RWPE2 (cell line): Measurements from ENCODE around the gene DSCAML1.

Experiments
- ATAC-seq: fragments of 200-7000 bp; cut with Tn5 transposase; 3 replicates; pipeline ENCODE4 v1.9.1; 2021; ENCODE audit warnings: low read depth
- DNase-seq: peaks from one replicate; pipeline ENCODE4 v3.0.0-alpha.2; 2020; ENCODE audit warnings: low spot score
- H3K27ac ChIP-seq: fragments of 450-650 bp; 2 replicates; pipeline ENCODE4 v1.5.1; 2017; ENCODE audit warnings: mild to moderate bottlenecking; ENCODE audit not compliant: poor library complexity, severe bottlenecking
- H3K27me3 ChIP-seq: fragments of 250-450 bp; sonication (Bioruptor Pico); 2 replicates; pipeline ENCODE4 v1.5.1; 2021; ENCODE audit warnings: mild to moderate bottlenecking, moderate library complexity; ENCODE audit not compliant: insufficient read depth, poor library complexity, severe bottlenecking
- H3K36me3 ChIP-seq: fragments of 250-450 bp; sonication (Bioruptor Pico); 2 replicates; pipeline ENCODE4 v1.5.1; 2020; ENCODE audit warnings: low read depth, mild to moderate bottlenecking, moderate library complexity
- H3K4me1 ChIP-seq: fragments of 250-450 bp; sonication (Bioruptor Pico); 2 replicates; pipeline ENCODE4 v1.5.1; 2021; ENCODE audit warnings: mild to moderate bottlenecking, moderate library complexity; ENCODE audit not compliant: insufficient read depth, poor library complexity, severe bottlenecking
- H3K4me3 ChIP-seq: fragments of 250-450 bp; sonication (Bioruptor Pico); 2 replicates; pipeline ENCODE4 v1.5.1; 2021; ENCODE audit warnings: mild to moderate bottlenecking, moderate library complexity; ENCODE audit not compliant: severe bottlenecking
- H3K9me3 ChIP-seq: fragments of 250-450 bp; sonication (Bioruptor Pico); 2 replicates; pipeline ENCODE4 v1.5.1; 2021; ENCODE audit warnings: mild to moderate bottlenecking, moderate library complexity; ENCODE audit not compliant: severe bottlenecking
- CTCF ChIP-seq: fragments of 450-650 bp; IDR thresholded peaks from one replicate; pipeline ENCODE4 v1.5.1; 2017; ENCODE audit warnings: mild to moderate bottlenecking, moderate library complexity; ENCODE audit not compliant: poor library complexity, severe bottlenecking

DSCAML1 gene

GRCh38 chr11:117547195-117547850 lies 249.7 kb downstream of the DSCAML1 start:
- Histone ChIP-seq H3K27ac (no peak overlapping the region), H3K4me1 (no peaks in the 10 kb centered on the region), H3K9me3 (no peaks in the 10 kb centered on the region), H3K4me3 (no peak overlapping the region), H3K36me3 (no peaks in the 10 kb centered on the region), H3K27me3 (peaks cover 9% of the 10 kb centered on the region)
- no peak for ATAC-seq
- no peak for TF ChIP-seq CTCF
- no peak for DNase-seq

GRCh38 chr11:117546431-117547194 lies 250.4 kb downstream of the DSCAML1 start:
- H3K27me3 ChIP-seq: peaks cover 10% of the 10 kb centered on the region
- no peak for TF ChIP-seq CTCF
- H3K4me1 ChIP-seq: no peaks in the 10 kb centered on the region
- no peak overlapping the region for H3K4me3 ChIP-seq
- ATAC-seq (no peak), DNase-seq (no peak)
- no peaks in the 10 kb centered on the region for H3K9me3 ChIP-seq
- no peaks in the 10 kb centered on the region for H3K36me3 ChIP-seq
- no peak overlapping the region for H3K27ac ChIP-seq

GRCh38 chr11:117545706-117546105 lies 251.3 kb downstream of the DSCAML1 start:
- Histone ChIP-seq H3K27me3 (peaks cover 13% of the 10 kb centered on the region), H3K4me1 (no peaks in the 10 kb centered on the region), H3K36me3 (no peaks in the 10 kb centered on the region), H3K4me3 (no peak overlapping the region), H3K9me3 (no peaks in the 10 kb centered on the region), H3K27ac (no peak overlapping the region)
- DNase-seq (no peak), ATAC-seq (no peak)
- no peak for TF ChIP-seq CTCF

- H3K27me3 ChIP-seq: peaks cover 11% of the 10 kb centered on the region
- ATAC-seq (no peak), DNase-seq (no peak)
- no peaks in the 10 kb centered on the region for H3K36me3 ChIP-seq
- H3K4me3 ChIP-seq: no peak overlapping the region
- TF ChIP-seq CTCF: no peak
- no peak overlapping the region for H3K27ac ChIP-seq
- no peaks in the 10 kb centered on the region for H3K4me1 ChIP-seq
- no peaks in the 10 kb centered on the region for H3K9me3 ChIP-seq
These were observed 252.8 kb downstream of the DSCAML1 start for GRCh38 chr11:117544130-117544800.
